ENCODE results near the gene SIPA1L3.
"Not testable (repeated sequence)": the region's sequence is repeated elsewhere in the genome, so short reads cannot be mapped to it uniquely, and the experiment has no call there.

The SIPA1L3 gene

DNA sequence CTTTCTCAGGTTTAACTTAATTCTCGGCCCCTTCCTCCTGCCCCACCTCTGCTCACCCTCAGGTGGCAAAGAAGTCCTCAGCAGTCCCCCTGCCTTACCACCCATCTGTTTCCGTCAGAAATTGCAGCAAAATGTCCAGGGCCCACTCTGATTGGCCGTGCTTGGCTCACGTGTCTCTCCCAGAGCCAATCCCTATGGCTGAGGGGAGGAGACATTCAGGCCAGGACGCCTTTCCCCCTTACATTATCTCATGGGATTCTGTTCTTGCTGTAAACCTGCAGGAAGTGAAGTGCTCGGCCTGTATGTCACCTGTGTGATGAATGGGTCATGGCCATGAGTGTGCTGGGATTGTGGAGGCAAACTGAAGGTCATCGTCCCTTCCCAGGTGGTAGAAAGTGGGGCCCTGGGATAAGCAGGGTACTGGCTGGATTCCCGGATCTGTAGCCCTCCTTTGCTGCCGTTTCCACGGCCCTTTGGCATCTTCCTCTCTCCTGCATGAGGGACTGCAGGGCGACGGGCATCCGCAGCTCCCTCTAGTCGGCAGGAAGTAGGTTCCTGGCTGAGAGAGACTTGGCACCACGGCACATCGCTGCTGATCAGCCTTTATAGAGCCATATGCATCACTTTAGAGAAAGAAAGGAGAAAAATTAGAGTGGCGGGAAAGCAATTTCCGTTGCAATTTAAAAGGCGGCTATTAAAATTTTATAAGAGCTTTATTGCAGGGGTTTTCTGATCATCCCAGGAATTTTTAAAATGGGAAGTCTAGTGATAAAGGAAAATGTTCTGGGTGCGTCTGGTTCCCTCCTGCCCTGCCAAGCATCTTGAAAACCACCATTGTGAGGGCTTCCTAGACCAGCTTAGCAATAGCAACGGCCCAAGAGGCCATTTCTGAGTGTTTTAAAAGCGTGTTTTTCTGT, 118.2 kb downstream of the SIPA1L3 start:
- peaks cover 3% of the 10 kb centered on the region for H3K36me3 ChIP-seq (ENCODE audit: insufficient read depth, insufficient read length, low read length)
- no peak for DNase-seq (ENCODE audit: low read depth, low spot score)
- H3K27me3 ChIP-seq (ENCODE audit: insufficient read depth, insufficient read length): no peaks in the 10 kb centered on the region
- H3K4me1 ChIP-seq (ENCODE audit: insufficient read depth, insufficient read length): no peaks in the 10 kb centered on the region
- TF ChIP-seq SUZ12 (IDR thresholded peaks at IDR 0.05; ENCODE audit: extremely low read depth, insufficient read depth, insufficient read length): no peak
- no peak for TF ChIP-seq ZNF274 (IDR thresholded peaks at IDR 0.05; ENCODE audit: low read depth, low read length)
- no peak for TF ChIP-seq YY1 (IDR thresholded peaks at IDR 0.05; ENCODE audit: insufficient read depth, insufficient read length)
- no peak overlapping the region for H3K9ac ChIP-seq (ENCODE audit: insufficient read length, low read depth)
- no peak overlapping the region for H3K4me3 ChIP-seq (ENCODE audit: insufficient read length, low read depth)
- H3K9me3 ChIP-seq (ENCODE audit: insufficient read depth, low read length): no peaks in the 10 kb centered on the region

GRCh38 chr19:38025909-38026307, 118.9 kb downstream of the SIPA1L3 start:
- no peak for DNase-seq (ENCODE audit: low read depth, low spot score)
- Histone ChIP-seq H3K4me3 (ENCODE audit: insufficient read length, low read depth) (no peak overlapping the region), H3K9me3 (ENCODE audit: insufficient read depth, low read length) (no peaks in the 10 kb centered on the region), H3K9ac (ENCODE audit: insufficient read length, low read depth) (no peak overlapping the region), H3K36me3 (ENCODE audit: insufficient read depth, insufficient read length, low read length) (peaks cover 3% of the 10 kb centered on the region), H3K27me3 (ENCODE audit: insufficient read depth, insufficient read length) (no peaks in the 10 kb centered on the region), H3K4me1 (ENCODE audit: insufficient read depth, insufficient read length) (no peaks in the 10 kb centered on the region)
- no peak for TF ChIP-seq SUZ12 (IDR thresholded peaks at IDR 0.05; ENCODE audit: extremely low read depth, insufficient read depth, insufficient read length)
- TF ChIP-seq ZNF274 (IDR thresholded peaks at IDR 0.05; ENCODE audit: low read depth, low read length): no peak
- no peak for TF ChIP-seq YY1 (IDR thresholded peaks at IDR 0.05; ENCODE audit: insufficient read depth, insufficient read length)

DNA sequence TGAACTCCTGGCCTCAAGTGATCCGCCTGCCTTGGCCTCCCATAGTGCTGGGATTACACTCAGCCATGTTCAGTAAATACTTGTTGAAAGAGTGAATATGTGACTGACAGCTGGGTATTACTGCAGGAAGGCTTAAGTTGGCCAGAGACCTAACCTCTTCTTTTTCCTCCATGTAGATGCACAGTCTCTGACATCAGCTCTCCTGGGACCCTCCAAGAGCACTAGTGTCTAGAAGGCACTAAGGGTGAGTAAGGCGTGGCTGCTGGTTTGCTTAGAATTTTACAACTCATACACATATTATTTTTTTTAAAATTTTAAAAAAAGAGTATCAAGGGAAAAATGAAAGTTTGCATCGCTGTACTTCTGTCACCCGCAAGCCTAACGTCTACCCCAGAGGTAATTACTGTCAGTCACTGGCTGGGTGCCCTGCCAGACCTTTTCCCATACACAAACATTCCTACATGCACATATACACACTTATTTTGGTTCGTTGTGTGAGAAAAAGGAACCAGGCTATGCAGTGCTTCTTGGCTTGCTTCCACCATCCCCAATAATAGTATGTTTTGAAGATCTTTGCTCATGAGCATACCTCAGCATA, 122.0 kb downstream of the SIPA1L3 start:
- DNase-seq (ENCODE audit: low read depth, low spot score): no peak
- H3K9me3 ChIP-seq (ENCODE audit: insufficient read depth, low read length): no peaks in the 10 kb centered on the region
- H3K4me1 ChIP-seq (ENCODE audit: insufficient read depth, insufficient read length): no peaks in the 10 kb centered on the region
- peaks cover 3% of the 10 kb centered on the region for H3K36me3 ChIP-seq (ENCODE audit: insufficient read depth, insufficient read length, low read length)
- H3K9ac ChIP-seq (ENCODE audit: insufficient read length, low read depth): no peak overlapping the region
- no peaks in the 10 kb centered on the region for H3K27me3 ChIP-seq (ENCODE audit: insufficient read depth, insufficient read length)
- no peak overlapping the region for H3K4me3 ChIP-seq (ENCODE audit: insufficient read length, low read depth)
- no peak for TF ChIP-seq SUZ12 (IDR thresholded peaks at IDR 0.05; ENCODE audit: extremely low read depth, insufficient read depth, insufficient read length)
- no peak for TF ChIP-seq ZNF274 (IDR thresholded peaks at IDR 0.05; ENCODE audit: low read depth, low read length)
- TF ChIP-seq YY1 (IDR thresholded peaks at IDR 0.05; ENCODE audit: insufficient read depth, insufficient read length): no peak

- not testable (repeated sequence) for H3K4me1 ChIP-seq (ENCODE audit: insufficient read depth, insufficient read length); H3K9ac ChIP-seq (ENCODE audit: insufficient read length, low read depth); H3K4me3 ChIP-seq (ENCODE audit: insufficient read length, low read depth); H3K36me3 ChIP-seq (ENCODE audit: insufficient read depth, insufficient read length, low read length); DNase-seq (ENCODE audit: low read depth, low spot score); H3K9me3 ChIP-seq (ENCODE audit: insufficient read depth, low read length); H3K27me3 ChIP-seq (ENCODE audit: insufficient read depth, insufficient read length)
These were observed 123.0 kb downstream of the SIPA1L3 start for GRCh38 chr19:38030001-38030400.

DNA sequence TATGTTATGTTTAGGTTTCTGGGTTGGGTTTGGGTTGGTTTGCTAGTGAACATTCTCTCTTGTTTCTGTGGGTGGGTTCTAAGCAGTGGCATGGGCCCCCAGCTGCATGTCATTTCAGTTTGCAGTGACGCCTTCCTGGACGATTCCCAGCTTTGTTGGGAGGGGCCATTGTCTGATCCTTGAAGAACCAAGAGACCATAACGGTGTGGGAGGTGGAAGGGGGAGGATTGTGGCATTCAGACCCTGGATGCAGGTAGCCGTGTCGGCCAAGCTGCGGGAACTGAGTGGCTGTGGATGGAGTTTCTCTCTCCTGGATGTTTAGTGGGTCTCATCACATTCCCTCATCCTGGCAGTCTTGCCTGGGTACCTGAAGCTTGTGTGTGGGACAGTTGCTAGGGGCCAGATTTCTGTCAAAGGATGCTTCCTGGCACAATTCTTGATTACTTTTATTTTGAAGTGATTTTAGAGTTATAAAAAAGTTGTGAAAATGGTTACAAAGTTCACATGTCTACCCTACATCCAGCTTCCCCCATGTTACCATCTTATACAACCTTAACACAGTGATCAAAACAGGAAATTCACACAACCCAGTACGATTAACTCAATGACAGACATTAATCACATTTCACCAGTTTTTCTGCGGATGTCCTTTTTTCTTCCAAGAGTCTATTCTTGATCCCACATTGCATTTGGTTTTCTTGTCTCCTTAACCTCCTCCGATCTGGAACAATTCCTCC, 123.8 kb downstream of the SIPA1L3 start:
- no peaks in the 10 kb centered on the region for H3K27me3 ChIP-seq (ENCODE audit: insufficient read depth, insufficient read length)
- no peaks in the 10 kb centered on the region for H3K9me3 ChIP-seq (ENCODE audit: insufficient read depth, low read length)
- peaks cover 3% of the 10 kb centered on the region for H3K36me3 ChIP-seq (ENCODE audit: insufficient read depth, insufficient read length, low read length)
- no peaks in the 10 kb centered on the region for H3K4me1 ChIP-seq (ENCODE audit: insufficient read depth, insufficient read length)
- H3K9ac ChIP-seq (ENCODE audit: insufficient read length, low read depth): no peak overlapping the region
- TF ChIP-seq SUZ12 (IDR thresholded peaks at IDR 0.05; ENCODE audit: extremely low read depth, insufficient read depth, insufficient read length): no peak
- no peak for TF ChIP-seq ZNF274 (IDR thresholded peaks at IDR 0.05; ENCODE audit: low read depth, low read length)
- no peak for TF ChIP-seq YY1 (IDR thresholded peaks at IDR 0.05; ENCODE audit: insufficient read depth, insufficient read length)
- DNase-seq (ENCODE audit: low read depth, low spot score): no peak
- H3K4me3 ChIP-seq (ENCODE audit: insufficient read length, low read depth): no peak overlapping the region

DNA sequence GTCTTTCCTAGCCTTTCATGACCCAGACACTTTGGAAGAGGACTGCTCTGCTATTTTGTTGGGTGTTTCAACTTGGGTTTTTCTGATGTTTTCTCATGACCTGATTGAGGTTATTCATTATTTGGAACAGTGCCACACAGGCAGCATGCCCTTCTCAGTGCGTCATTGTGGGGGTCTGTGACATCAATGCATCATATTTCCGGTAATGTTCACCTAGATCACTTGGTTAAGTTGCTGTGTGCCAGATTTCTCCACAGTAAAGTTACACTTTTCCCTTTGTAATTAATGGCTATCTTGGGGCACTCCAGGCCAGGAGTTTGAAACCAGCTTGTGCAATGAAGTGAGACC, 124.4 kb downstream of the SIPA1L3 start:
- Histone ChIP-seq H3K9me3 (ENCODE audit: insufficient read depth, low read length) (no peaks in the 10 kb centered on the region), H3K4me1 (ENCODE audit: insufficient read depth, insufficient read length) (no peaks in the 10 kb centered on the region), H3K9ac (ENCODE audit: insufficient read length, low read depth) (no peak overlapping the region), H3K27me3 (ENCODE audit: insufficient read depth, insufficient read length) (no peaks in the 10 kb centered on the region), H3K4me3 (ENCODE audit: insufficient read length, low read depth) (no peak overlapping the region), H3K36me3 (ENCODE audit: insufficient read depth, insufficient read length, low read length) (peaks cover 3% of the 10 kb centered on the region)
- DNase-seq (ENCODE audit: low read depth, low spot score): no peak
- TF ChIP-seq ZNF274 (IDR thresholded peaks at IDR 0.05; ENCODE audit: low read depth, low read length): no peak
- no peak for TF ChIP-seq SUZ12 (IDR thresholded peaks at IDR 0.05; ENCODE audit: extremely low read depth, insufficient read depth, insufficient read length)
- no peak for TF ChIP-seq YY1 (IDR thresholded peaks at IDR 0.05; ENCODE audit: insufficient read depth, insufficient read length)

DNA sequence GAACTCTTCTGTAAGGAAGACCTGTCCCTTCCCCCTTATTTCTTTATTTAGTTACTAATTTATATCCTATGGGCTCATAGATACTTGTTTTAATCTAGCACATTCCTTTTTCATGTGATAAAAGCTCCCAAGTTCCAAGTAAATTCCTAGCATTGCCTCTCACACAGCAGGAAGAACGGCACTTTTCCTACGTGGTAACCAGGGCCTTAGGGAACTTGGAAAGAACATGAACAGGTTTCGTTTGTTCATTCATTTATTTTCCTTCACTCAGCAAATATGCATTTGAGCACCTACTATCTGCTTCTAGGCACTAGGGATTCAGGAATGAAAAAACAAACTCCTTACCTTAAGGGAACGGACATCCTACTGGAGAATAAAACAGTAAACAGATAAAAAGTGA, 125.1 kb downstream of the SIPA1L3 start:
- no peak overlapping the region for H3K4me3 ChIP-seq (ENCODE audit: insufficient read length, low read depth)
- H3K9ac ChIP-seq (ENCODE audit: insufficient read length, low read depth): no peak overlapping the region
- H3K4me1 ChIP-seq (ENCODE audit: insufficient read depth, insufficient read length): no peaks in the 10 kb centered on the region
- no peaks in the 10 kb centered on the region for H3K27me3 ChIP-seq (ENCODE audit: insufficient read depth, insufficient read length)
- no peaks in the 10 kb centered on the region for H3K9me3 ChIP-seq (ENCODE audit: insufficient read depth, low read length)
- TF ChIP-seq ZNF274 (IDR thresholded peaks at IDR 0.05; ENCODE audit: low read depth, low read length): no peak
- no peak for TF ChIP-seq YY1 (IDR thresholded peaks at IDR 0.05; ENCODE audit: insufficient read depth, insufficient read length)
- no peak for TF ChIP-seq SUZ12 (IDR thresholded peaks at IDR 0.05; ENCODE audit: extremely low read depth, insufficient read depth, insufficient read length)
- H3K36me3 ChIP-seq (ENCODE audit: insufficient read depth, insufficient read length, low read length): peaks cover 3% of the 10 kb centered on the region
- no peak for DNase-seq (ENCODE audit: low read depth, low spot score)
